Prostate gland (tissue), 2 donors: ENCODE measurements around the gene SCO1. TPM values are rescaled to one million over a fixed set of nuclear protein-coding genes. Genes with fewer than 3 reads are reported as not detected.

Experiments
- DNase-seq: peaks from one replicate; pipeline ENCODE4 v3.0.0-alpha.2; 2019; ENCODE audit warnings: low spot score
- H3K27ac ChIP-seq, 2 donors: fragments of 200-600 bp; sonication (generic); 2 replicates each; pipeline ENCODE4 v1.5.1; 2017 to 2019
- H3K27me3 ChIP-seq: fragments of 200-600 bp; sonication (generic); replicated peaks from 2 replicates; pipeline ENCODE4 v1.5.1; 2019; ENCODE audit not compliant: insufficient read depth
- H3K36me3 ChIP-seq, 2 donors: fragments of 200-600 bp; sonication (generic); 1 replicate in 1 of 2; 2 replicates in 1 of 2; pipeline versions ENCODE4 v1.5.1 to v1.8.1; 2017 to 2019
- H3K4me1 ChIP-seq: fragments of 200-600 bp; sonication (generic); replicated peaks from 2 replicates; pipeline ENCODE4 v1.5.1; 2019
- H3K4me3 ChIP-seq, 2 donors: fragments of 200-600 bp; sonication (generic); 2 replicates each; pipeline ENCODE4 v1.5.1; 2017 to 2019
- H3K9me3 ChIP-seq: fragments of 200-600 bp; sonication (generic); 2 replicates; pipeline ENCODE4 v1.5.1; 2017
- POLR2A ChIP-seq: fragments of 450-650 bp; IDR thresholded peaks from one replicate; pipeline ENCODE4 v1.6.1; 2016; ENCODE audit warnings: antibody characterized with exemption, mild to moderate bottlenecking
- POLR2AphosphoS5 ChIP-seq: sonication (generic); formaldehyde crosslinking; IDR thresholded peaks from one replicate; pipeline ENCODE4 v1.6.1; 2017; ENCODE audit warnings: antibody characterized with exemption
- WGBS: methylation state at CpG from one replicate; pipeline ENCODE4 v1.1.5; 2018; 5-methylcytosine and 5-hydroxymethylcytosine counted together
- intact Hi-C: fragments of 100-400 bp; cut with DNase I; formaldehyde crosslinking; loops from one replicate; pipeline ENCODE4 v1.14.2; 2022
- total RNA-seq, 2 donors: library from RNA; depleted of rRNA; stranded (reverse); fragments of >200 nt; gene quantifications; one replicate each; pipeline ENCODE4 v1.1.0, GENCODE V29; 2016
- TF ChIP-seq, protein P1 (sequence below), 4 experiments: fragments of 200-600 bp in 2 of 4; fragments of 450-650 bp in 2 of 4; sonication (generic) in 2 of 4; IDR thresholded peaks; 1 replicate in 3 of 4; 2 replicates in 1 of 4; pipeline ENCODE4 v1.5.1; 2016 to 2019; ENCODE audit warnings: antibody characterized with exemption in 4 of 4, mild to moderate bottlenecking in 2 of 4, moderate library complexity in 2 of 4

Gene SCO1
- total RNA-seq, 2 donors from 2014 or later = 21.7 to 38.3 TPM

GRCh38 chr17:10649602-10650001 is 47.7 kb downstream of the SCO1 start:
- WGBS = 89% methylated on average over 5 of the region's 5 CpGs
- H3K4me3 ChIP-seq = no peak overlapping the region
- no peaks in the 10 kb centered on the region for H3K36me3 ChIP-seq
- no peaks in the 10 kb centered on the region for H3K27me3 ChIP-seq
- no peaks in the 10 kb centered on the region for H3K9me3 ChIP-seq
- H3K4me1 ChIP-seq = no peaks in the 10 kb centered on the region
- DNase-seq = no peak
- H3K27ac ChIP-seq = no peak overlapping the region
- TF ChIP-seq, protein P1, sequence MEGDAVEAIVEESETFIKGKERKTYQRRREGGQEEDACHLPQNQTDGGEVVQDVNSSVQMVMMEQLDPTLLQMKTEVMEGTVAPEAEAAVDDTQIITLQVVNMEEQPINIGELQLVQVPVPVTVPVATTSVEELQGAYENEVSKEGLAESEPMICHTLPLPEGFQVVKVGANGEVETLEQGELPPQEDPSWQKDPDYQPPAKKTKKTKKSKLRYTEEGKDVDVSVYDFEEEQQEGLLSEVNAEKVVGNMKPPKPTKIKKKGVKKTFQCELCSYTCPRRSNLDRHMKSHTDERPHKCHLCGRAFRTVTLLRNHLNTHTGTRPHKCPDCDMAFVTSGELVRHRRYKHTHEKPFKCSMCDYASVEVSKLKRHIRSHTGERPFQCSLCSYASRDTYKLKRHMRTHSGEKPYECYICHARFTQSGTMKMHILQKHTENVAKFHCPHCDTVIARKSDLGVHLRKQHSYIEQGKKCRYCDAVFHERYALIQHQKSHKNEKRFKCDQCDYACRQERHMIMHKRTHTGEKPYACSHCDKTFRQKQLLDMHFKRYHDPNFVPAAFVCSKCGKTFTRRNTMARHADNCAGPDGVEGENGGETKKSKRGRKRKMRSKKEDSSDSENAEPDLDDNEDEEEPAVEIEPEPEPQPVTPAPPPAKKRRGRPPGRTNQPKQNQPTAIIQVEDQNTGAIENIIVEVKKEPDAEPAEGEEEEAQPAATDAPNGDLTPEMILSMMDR (IDR thresholded peaks at IDR 0.05) = no peak
- no peak for TF ChIP-seq POLR2AphosphoS5
- no peak for TF ChIP-seq POLR2A
- intact Hi-C loops = loop anchor here (5.0 kb wide), 1 partner anchor 33 kb away; no protein-coding TSS in a partner anchor

DNA sequence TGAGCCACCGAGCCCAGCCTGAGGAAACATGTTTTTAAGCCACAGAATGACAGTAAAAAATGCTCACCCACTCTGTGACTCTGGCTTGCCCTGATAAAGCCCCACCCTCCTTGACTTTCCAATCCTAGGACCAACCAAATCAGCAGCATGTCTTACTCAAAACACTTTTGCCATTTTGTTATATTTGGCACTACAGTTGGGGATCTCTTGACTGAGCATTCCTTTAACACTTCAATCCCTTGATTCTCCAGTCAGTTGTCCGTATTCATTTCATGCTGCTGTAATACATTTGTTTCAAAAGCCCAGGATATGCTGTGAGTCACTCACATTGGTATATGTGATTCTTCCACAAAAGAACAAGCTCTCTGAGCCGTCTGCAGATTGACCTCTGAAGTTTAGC is 48.4 kb downstream of the SCO1 start:
- H3K4me3 ChIP-seq = no peak overlapping the region
- 81% methylated on average over 3 of the region's 3 CpGs for WGBS

DNA sequence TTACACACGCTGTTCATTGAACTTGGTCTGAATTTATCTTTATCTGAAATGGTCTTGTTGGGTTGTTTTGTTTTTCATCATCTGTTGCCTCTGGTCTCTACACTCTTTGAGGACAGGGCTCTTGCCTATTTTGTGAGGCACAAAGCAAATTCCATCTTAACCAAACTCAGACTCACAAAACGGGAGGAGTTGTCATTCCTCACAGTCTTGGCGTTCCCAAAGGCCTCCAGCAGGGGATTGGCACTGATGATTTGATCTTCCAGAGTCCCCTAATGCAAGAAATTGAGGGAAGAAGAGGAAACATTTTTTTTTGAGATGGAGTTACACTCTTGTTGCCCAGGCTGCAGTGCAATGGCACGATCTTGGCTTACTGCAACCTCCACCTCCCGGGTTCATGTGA is 49.0 kb downstream of the SCO1 start:
- no peak overlapping the region for H3K4me3 ChIP-seq
- H3K27ac ChIP-seq = no peak overlapping the region
- no peaks in the 10 kb centered on the region for H3K27me3 ChIP-seq
- no peaks in the 10 kb centered on the region for H3K4me1 ChIP-seq
- WGBS = 90% methylated on average over 5 of the region's 5 CpGs
- TF ChIP-seq, protein P1 (IDR thresholded peaks at IDR 0.05) = no peak
- TF ChIP-seq POLR2AphosphoS5 (no peak), POLR2A (no peak)
- no peaks in the 10 kb centered on the region for H3K36me3 ChIP-seq
- DNase-seq = no peak
- no peaks in the 10 kb centered on the region for H3K9me3 ChIP-seq
- intact Hi-C loops = loop anchor here (5.0 kb wide), 1 partner anchor 34 kb away; no protein-coding TSS in a partner anchor

More for the DNA sequence above, 48.4 kb downstream of the SCO1 start:
- no peaks in the 10 kb centered on the region for H3K9me3 ChIP-seq
- H3K27me3 ChIP-seq = no peaks in the 10 kb centered on the region
- intact Hi-C loops = loop anchor here (5.0 kb wide), 1 partner anchor 33 kb away; no protein-coding TSS in a partner anchor
- no peaks in the 10 kb centered on the region for H3K4me1 ChIP-seq
- TF ChIP-seq, protein P1 (IDR thresholded peaks at IDR 0.05) = no peak
- no peak for TF ChIP-seq POLR2AphosphoS5
- TF ChIP-seq POLR2A = no peak
- H3K36me3 ChIP-seq = no peaks in the 10 kb centered on the region
- no peak for DNase-seq
- H3K27ac ChIP-seq = no peak overlapping the region

DNA sequence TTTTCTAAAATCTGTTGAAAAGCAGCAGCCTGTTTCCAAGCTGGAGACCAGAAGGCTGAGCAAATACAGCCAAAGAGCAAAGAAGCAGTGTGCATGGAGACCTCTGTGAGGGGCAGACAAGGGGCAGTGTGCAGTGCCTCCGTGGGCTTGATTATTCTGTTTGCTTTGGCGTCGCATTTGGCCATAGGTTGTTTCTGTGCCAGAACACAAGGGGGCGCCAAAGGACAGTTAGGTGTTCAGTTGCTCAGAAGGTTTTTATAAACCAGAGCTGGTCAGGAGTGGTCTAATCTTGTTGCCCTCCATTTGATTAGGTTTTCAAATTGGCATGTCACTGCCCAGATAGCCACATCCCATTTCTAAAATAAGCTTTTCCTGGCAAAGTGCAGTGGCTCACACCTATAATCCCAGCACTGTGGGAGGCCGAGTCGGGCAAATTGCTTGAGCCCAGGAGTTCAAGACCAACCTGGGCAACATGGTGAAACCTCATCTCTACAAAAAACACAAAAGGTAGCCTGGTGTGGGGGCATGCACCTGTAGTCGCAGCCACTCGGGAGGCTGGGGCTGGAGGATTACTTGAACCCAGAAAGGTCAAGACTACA is 50.8 kb downstream of the SCO1 start:
- 46% methylated on average over 8 of the region's 8 CpGs for WGBS
- no peaks in the 10 kb centered on the region for H3K9me3 ChIP-seq
- intact Hi-C loops = loop anchor here (5.0 kb wide), 1 partner anchor 36 kb away; no protein-coding TSS in a partner anchor
- no peaks in the 10 kb centered on the region for H3K36me3 ChIP-seq
- no peaks in the 10 kb centered on the region for H3K27me3 ChIP-seq
- TF ChIP-seq POLR2A = no peak
- TF ChIP-seq, protein P1 (IDR thresholded peaks at IDR 0.05) = peak; percentile 61 to 80 (median 76)
- H3K4me3 ChIP-seq = no peak overlapping the region
- DNase-seq = peak; percentile 60
- H3K4me1 ChIP-seq = no peaks in the 10 kb centered on the region
- H3K27ac ChIP-seq = no peak overlapping the region

GRCh38 chr17:10640475-10640874 is 56.9 kb downstream of the SCO1 start:
- Histone ChIP-seq H3K36me3 (no peaks in the 10 kb centered on the region), H3K27me3 (no peaks in the 10 kb centered on the region), H3K27ac (no peak overlapping the region), H3K4me1 (no peaks in the 10 kb centered on the region), H3K4me3 (no peak overlapping the region), H3K9me3 (no peaks in the 10 kb centered on the region)
- intact Hi-C loops = loop anchor here (5.0 kb wide), 1 partner anchor 207 kb away; no protein-coding TSS in a partner anchor
- WGBS = 63% methylated on average over 3 of the region's 3 CpGs
- no peak for DNase-seq
- TF ChIP-seq POLR2A (no peak), POLR2AphosphoS5 (peak; percentile 20)
- TF ChIP-seq, protein P1 (IDR thresholded peaks at IDR 0.05) = no peak
